Effector memory CD8-positive, alpha-beta T cell (primary cell): ENCODE measurements around the gene ARID1A.
A peak's percentile ranks its signal among the peaks of the same experiment; 100 is the strongest.

Experiments used
- ATAC-seq: fragments of 150-1000 bp; cut with Tn5 transposase; replicated peaks from 2 replicates; pipeline ENCODE4 v1.10.0; 2021; ENCODE audit warnings: mild to moderate bottlenecking, moderate library complexity
- DNase-seq, 3 experiments: peaks; one replicate each; pipeline ENCODE4 v3.0.0; 2021
- H3K27ac Mint-ChIP-seq, 2 donors: one replicate each; pipeline ENCODE4 v1.8.0; 2022; ENCODE audit warnings: mild to moderate bottlenecking in 2 of 2, mixed read lengths in 2 of 2, moderate library complexity in 2 of 2
- H3K27me3 Mint-ChIP-seq, 2 donors: one replicate each; pipeline ENCODE4 v1.8.0; 2022; ENCODE audit warnings: mixed read lengths in 2 of 2
- H3K36me3 Mint-ChIP-seq: one replicate; pipeline ENCODE4 v1.8.0; 2022; ENCODE audit warnings: mild to moderate bottlenecking, moderate library complexity, mixed read lengths; ENCODE audit not compliant: insufficient read depth
- H3K4me1 Mint-ChIP-seq, 2 donors: one replicate each; pipeline ENCODE4 v1.8.0; 2022; ENCODE audit warnings: low read depth in 2 of 2, mixed read lengths in 2 of 2
- H3K4me3 Mint-ChIP-seq, 2 donors: one replicate each; pipeline ENCODE4 v1.8.0; 2022; ENCODE audit warnings: mild to moderate bottlenecking in 2 of 2, mixed read lengths in 2 of 2, moderate library complexity in 2 of 2
- H3K9me3 Mint-ChIP-seq, 2 donors: one replicate each; pipeline ENCODE4 v1.8.0; 2022; ENCODE audit warnings: mixed read lengths in 2 of 2

The ARID1A gene

DNA sequence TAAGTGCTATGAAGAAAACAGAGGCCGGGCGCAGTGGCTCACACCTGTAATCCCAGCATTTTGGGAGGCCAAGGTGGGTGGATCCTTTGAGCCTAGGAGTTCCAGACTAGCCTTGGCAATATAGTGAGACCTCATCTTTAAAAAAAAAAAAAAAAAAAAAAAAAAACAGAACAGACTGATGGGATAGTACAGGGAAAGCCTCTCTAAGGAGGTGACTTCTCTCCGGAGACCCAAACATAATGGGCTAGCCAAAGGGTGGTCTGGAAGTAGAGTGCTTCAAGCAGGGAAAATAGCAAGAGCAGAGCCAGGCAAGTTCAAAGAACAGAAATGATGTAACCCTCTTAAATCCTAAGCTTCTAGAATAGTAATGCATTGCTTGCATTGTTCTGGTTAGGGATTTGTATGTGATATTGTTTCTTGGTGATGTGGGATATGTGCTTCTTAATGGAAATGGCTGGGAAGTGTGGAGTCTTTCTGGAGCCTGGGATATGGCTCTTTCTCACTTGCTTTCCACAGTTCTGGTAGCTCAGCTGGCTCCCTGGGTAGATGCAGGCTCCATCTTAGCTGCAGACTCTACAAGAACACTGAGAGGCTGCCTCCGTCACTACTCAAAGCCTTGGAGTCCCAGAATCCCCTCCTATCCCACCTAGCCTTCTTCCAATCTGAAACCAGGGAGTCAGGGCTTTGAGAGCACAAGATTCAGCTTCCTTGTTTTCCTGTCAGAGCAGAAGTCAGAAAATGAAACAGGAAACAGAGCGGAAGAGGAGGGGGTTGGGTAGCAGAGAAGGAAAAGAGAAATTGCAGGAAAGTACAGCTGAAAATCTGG, 90.0 kb downstream of the ARID1A start:
- ATAC-seq = no peak
- H3K4me1 Mint-ChIP-seq = peaks cover 70 to 77% of the 10 kb centered on the region in 2 donors
- no peaks in the 10 kb centered on the region for H3K9me3 Mint-ChIP-seq
- no peaks in the 10 kb centered on the region for H3K27me3 Mint-ChIP-seq
- peaks cover 49% of the 10 kb centered on the region for H3K36me3 Mint-ChIP-seq
- no peak for DNase-seq
- H3K4me3 Mint-ChIP-seq = peak overlapping the region; percentile 99 to 100
- H3K27ac Mint-ChIP-seq = peak overlapping the region; percentile 100

DNA sequence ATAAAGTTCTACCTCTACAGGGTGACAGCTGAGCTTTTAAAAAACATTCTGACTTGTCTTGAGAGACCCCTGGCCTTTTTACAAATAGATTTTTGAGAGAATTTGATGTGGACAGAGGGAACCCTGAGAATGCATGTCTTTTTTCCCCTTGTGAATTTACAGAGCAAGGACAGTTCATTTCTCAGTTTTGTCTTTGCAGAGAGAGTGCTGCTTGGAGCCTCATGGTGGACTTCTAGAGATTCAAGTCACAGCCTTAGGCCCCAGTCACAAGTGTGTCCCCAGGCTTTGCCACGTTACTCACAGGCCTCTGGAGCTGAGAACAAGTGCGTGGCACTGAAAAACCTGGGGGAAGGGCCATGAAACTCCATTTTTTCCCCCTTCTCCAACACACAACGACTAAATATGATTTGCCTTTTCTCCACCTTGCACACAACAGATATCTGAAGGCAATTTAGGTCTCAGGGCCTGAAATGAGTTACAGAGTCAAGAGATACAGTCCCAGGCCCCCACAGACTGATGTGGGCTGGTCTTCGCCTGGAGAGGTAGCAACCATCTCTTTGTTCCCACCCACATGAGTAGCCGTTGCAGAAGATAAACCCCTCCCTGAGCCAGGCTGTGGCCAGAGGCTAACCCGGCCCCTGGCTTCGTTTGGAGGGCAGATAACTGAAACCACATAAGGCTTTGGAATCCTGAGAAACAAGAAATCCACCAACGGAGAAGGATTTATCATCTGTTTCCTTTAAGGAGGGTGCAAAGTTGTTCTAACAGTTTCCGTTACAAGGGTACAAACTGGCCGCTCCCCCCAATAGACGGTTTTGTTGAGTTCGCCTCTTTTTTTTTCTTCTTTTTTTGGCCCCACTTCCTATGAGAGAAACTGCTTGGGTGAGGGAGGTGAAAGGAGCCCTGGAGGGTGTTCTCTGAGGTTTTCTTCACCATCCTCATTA, 90.9 kb downstream of the ARID1A start:
- no peak for ATAC-seq
- no peaks in the 10 kb centered on the region for H3K9me3 Mint-ChIP-seq
- peaks cover 74 to 77% of the 10 kb centered on the region in 2 donors for H3K4me1 Mint-ChIP-seq
- no peaks in the 10 kb centered on the region for H3K27me3 Mint-ChIP-seq
- H3K4me3 Mint-ChIP-seq = peak overlapping the region; percentile 99 to 100
- no peak for DNase-seq
- peak overlapping the region; percentile 100 for H3K27ac Mint-ChIP-seq
- H3K36me3 Mint-ChIP-seq = peaks cover 44% of the 10 kb centered on the region

DNA sequence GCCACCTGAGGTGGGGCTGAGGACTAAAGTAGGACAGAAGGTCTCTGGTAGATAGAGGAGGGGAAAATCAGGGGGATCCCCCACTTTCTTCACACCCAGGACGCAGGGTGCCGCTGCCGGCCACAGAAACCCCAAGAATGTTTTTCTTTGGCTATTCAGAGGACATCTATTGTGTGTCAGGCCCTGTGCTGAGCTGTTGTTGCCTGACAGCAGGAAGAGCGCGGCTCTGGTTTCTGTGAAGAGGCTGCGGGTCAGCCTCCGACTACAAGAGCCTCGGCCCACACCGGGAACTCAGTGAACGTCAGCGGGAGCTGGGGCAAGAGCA, 91.5 kb downstream of the ARID1A start:
- Mint-ChIP-seq H3K4me1 (peaks cover 71 to 72% of the 10 kb centered on the region in 2 donors), H3K9me3 (no peaks in the 10 kb centered on the region), H3K27me3 (no peaks in the 10 kb centered on the region), H3K4me3 (peak overlapping the region; percentile 99 to 100), H3K27ac (peak overlapping the region; percentile 100), H3K36me3 (peaks cover 45% of the 10 kb centered on the region)
- ATAC-seq = peak; percentile 72
- peak; percentile 80 to 81 (median 81) for DNase-seq

DNA sequence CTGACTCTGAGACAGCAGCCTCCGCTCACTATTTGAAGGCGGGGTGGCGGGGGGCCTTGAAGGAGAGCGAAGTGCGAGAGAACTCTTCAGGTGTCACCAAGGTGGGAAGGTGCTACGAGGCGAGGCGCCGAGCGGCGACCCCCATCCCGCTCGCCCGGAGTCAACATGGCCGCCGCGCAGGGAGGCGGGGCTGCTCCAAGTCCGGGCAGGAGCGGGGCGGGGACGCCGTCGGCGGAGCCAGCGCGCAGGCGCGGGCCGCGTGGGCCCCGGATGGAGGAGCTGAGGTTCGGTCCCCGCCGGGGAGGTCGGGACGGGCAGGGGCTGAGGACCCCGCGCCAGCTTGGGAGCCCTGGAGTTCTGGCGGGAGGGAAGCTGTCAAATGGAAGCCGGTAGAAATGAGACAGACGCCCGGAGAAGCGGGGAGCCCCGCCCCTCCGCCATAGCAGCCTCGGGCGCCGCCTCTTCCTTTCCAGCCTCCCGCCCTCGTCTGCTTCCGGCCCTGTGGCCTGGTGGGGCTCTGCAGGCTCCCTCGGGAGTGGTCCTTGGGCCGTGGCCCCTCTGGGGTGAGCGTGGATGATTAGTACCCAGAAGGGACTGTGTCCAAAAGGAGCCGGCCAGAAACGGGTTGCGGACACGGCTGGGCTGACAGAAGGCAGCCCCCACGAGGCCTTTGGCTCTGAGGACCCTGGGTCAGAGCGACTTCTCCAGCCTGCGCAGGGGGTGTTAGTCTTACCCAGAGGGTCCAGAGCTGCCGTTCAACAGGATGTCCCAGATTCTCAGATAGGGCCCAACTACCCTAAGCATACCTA, 92.1 kb downstream of the ARID1A start, which contains the start of gene PIGV:
Gene PIGV (plus strand): TSS at position 245 of the 809 bp plus-strand sequence. CDS start 2,866 bp downstream, outside the sequence.
- peaks cover 44% of the 10 kb centered on the region for H3K36me3 Mint-ChIP-seq
- H3K4me1 Mint-ChIP-seq = peaks cover 69 to 73% of the 10 kb centered on the region in 2 donors
- H3K27me3 Mint-ChIP-seq = no peaks in the 10 kb centered on the region
- H3K9me3 Mint-ChIP-seq = no peaks in the 10 kb centered on the region
- H3K27ac Mint-ChIP-seq = peak within 1 kb of the TSS; percentile 100
- H3K4me3 Mint-ChIP-seq = peak within 1 kb of the TSS; percentile 99 to 100
- DNase-seq (peak; percentile 73 to 87 (median 80)), ATAC-seq (peak; percentile 50)

DNA sequence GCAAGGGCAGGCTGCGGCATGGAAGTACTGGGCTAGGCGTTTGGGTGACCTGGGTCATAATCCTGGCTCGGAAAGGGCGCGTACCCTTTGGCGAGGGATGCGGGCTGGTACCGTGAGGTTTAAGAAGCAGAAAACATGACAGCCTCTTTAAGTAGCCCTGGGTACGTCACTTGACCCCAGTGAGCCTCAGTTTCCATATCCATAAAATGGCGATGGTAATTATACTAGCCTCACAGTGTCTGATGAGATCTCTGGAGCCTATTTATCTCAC, 92.6 kb downstream of the ARID1A start:
- Mint-ChIP-seq H3K4me1 (peaks cover 67 to 73% of the 10 kb centered on the region in 2 donors), H3K9me3 (no peaks in the 10 kb centered on the region), H3K36me3 (peaks cover 46% of the 10 kb centered on the region), H3K27me3 (no peaks in the 10 kb centered on the region), H3K4me3 (peak overlapping the region; percentile 99 to 100), H3K27ac (peak overlapping the region; percentile 100)
- DNase-seq = no peak
- ATAC-seq = no peak

DNA sequence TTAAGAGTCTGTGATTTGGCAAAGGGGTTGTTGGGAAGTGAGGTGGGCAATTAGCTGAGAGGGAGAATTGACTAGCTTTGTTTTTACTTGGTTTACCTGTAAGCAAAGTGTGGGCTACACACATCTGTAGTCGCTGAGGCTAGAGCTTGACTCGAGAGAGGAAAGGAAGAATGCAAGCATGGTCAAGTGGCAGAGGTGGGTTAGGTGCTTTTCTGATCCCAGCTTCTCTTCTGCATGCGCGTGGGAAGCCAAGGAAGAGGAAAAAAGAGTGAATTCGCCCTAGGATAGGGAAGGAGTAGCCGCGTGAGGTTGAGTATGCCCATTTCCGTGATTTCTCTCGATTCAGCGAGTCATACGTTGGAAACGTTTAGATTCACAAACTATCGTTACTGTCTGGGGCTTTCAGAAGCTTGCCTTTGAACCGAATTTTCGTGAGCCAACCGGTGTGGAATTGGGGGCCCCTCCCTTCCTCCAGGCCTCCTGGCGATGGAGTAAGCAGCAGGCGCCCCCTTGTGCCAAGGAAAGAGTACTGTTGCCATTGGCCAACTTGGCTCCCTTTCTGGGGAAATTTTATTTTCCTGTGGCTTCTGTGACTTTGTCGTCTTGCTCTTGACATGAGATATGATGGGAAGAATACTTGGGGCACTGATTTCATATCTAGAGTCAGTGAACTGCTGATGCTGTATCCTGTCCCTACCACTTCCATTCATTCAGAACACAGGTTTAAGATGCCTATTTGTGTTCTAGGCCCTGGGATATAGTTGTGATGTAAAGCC, 93.2 kb downstream of the ARID1A start:
- peaks cover 68 to 73% of the 10 kb centered on the region in 2 donors for H3K4me1 Mint-ChIP-seq
- peak overlapping the region; percentile 100 for H3K27ac Mint-ChIP-seq
- H3K27me3 Mint-ChIP-seq = no peaks in the 10 kb centered on the region
- H3K36me3 Mint-ChIP-seq = peaks cover 48% of the 10 kb centered on the region
- H3K4me3 Mint-ChIP-seq = peak overlapping the region; percentile 99 to 100
- DNase-seq (peak; percentile 80 to 84 (median 80)), ATAC-seq (peak; percentile 17)
- no peaks in the 10 kb centered on the region for H3K9me3 Mint-ChIP-seq

DNA sequence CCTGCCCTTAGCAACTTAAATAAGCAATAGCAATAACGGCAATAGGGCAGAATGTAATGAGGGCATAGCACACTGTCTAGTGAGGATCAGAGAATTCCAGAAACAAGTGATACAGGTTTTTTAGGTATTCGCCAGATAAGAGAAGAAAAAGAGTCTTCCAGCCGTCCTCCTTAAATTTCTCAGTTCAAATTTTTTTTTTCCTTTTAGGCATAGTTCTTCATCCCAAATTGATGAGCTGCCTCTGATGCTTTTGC, 93.7 kb downstream of the ARID1A start:
- Mint-ChIP-seq H3K4me3 (peak overlapping the region; percentile 99 to 100), H3K36me3 (peaks cover 53% of the 10 kb centered on the region), H3K27ac (peak overlapping the region; percentile 100), H3K4me1 (peaks cover 63 to 68% of the 10 kb centered on the region in 2 donors), H3K27me3 (no peaks in the 10 kb centered on the region), H3K9me3 (no peaks in the 10 kb centered on the region)
- DNase-seq (no peak), ATAC-seq (no peak)

DNA sequence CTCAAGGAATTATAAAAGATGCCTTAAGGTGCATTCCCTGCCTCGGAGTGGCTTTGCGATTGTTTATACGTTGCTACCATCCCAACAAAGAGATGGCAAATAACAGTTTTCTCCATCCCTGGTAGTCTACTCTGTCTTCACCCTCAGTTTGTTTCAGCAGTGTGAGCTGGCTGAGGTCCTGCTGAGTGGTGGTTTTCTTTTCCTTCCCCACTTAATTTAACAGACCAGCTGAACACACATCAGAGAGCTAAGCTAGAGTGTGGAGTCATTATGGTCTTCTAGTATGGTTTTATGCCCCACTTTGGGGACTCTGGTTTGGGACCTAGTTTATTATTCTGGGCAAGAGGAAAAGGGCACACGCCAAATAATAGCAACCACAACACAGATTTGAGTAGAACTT, 94.1 kb downstream of the ARID1A start:
- H3K27ac Mint-ChIP-seq = peak overlapping the region; percentile 100
- peaks cover 57% of the 10 kb centered on the region for H3K36me3 Mint-ChIP-seq
- peak overlapping the region; percentile 99 to 100 for H3K4me3 Mint-ChIP-seq
- DNase-seq (no peak), ATAC-seq (no peak)
- peaks cover 61 to 64% of the 10 kb centered on the region in 2 donors for H3K4me1 Mint-ChIP-seq
- H3K27me3 Mint-ChIP-seq = no peaks in the 10 kb centered on the region
- no peaks in the 10 kb centered on the region for H3K9me3 Mint-ChIP-seq

DNA sequence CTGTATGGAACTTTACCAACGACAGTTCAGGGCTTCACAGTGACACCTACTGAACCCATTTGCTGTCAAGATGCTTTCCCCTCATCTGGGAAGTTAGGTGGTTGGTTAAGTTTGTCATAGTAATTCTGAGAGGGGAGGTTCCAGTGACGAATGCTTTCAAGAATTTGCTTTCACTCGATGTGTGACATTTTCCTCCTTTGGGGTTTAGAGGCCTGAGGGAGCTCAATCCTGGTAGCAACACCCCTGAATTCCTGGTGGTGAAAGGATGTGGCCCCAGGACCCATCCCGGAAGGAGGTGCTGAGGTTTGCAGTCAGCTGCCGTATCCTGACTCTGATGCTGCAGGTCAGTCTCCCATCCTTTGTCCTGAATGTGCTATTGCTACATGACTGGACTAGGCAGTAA, 94.7 kb downstream of the ARID1A start:
- H3K4me3 Mint-ChIP-seq = peak overlapping the region; percentile 99 to 100
- DNase-seq = no peak
- no peaks in the 10 kb centered on the region for H3K9me3 Mint-ChIP-seq
- ATAC-seq = no peak
- H3K27me3 Mint-ChIP-seq = no peaks in the 10 kb centered on the region
- peak overlapping the region; percentile 100 for H3K27ac Mint-ChIP-seq
- H3K4me1 Mint-ChIP-seq = peaks cover 56 to 58% of the 10 kb centered on the region in 2 donors
- peaks cover 63% of the 10 kb centered on the region for H3K36me3 Mint-ChIP-seq

DNA sequence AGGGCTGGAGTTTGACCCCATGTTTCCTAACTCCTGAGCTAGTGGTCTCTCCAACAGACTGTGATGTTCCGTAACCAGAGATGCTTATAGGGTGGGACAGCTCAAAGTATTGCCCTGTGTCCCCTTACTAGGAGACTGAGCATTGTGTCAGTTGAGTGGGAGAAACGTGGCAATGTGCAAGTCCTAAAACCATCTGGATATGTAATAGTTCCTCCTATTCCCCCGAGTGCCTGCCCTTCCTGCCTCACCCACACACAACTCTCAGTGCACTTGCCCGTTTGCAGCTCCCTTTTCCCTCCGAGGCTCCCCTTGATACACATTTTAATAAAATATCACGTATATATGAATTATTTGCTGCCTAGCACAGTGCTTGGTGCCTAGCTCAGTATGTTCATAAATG, 95.3 kb downstream of the ARID1A start:
- DNase-seq = no peak
- H3K36me3 Mint-ChIP-seq = peaks cover 62% of the 10 kb centered on the region
- peak overlapping the region; percentile 9 to 99 for H3K4me3 Mint-ChIP-seq
- peak overlapping the region; percentile 65 to 100 for H3K27ac Mint-ChIP-seq
- H3K27me3 Mint-ChIP-seq = no peaks in the 10 kb centered on the region
- H3K9me3 Mint-ChIP-seq = no peaks in the 10 kb centered on the region
- no peak for ATAC-seq
- peaks cover 51 to 52% of the 10 kb centered on the region in 2 donors for H3K4me1 Mint-ChIP-seq

DNA sequence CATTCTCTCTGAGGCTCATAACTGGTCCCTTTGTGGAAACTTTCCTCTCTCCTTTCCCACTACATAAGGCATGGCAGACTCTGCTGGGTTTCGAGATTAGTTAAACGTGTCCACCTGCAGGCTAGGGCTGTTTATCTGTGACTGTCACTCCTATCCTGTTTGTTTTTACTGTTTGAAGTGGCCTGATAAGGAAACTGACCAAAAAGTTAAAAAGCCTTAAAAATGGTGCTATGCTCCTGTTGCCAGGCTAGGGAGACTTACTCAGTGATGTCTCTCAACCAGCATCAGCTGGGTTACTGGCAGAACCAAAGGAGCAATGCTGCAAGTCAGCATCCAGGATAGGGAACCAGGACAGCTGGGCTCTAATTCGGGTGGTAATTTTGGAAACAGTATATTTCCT, 95.8 kb downstream of the ARID1A start:
- H3K4me3 Mint-ChIP-seq = peak overlapping the region; percentile 9 to 99
- peaks cover 47 to 48% of the 10 kb centered on the region in 2 donors for H3K4me1 Mint-ChIP-seq
- H3K36me3 Mint-ChIP-seq = peaks cover 66% of the 10 kb centered on the region
- DNase-seq (no peak), ATAC-seq (no peak)
- H3K27me3 Mint-ChIP-seq = no peaks in the 10 kb centered on the region
- H3K9me3 Mint-ChIP-seq = no peaks in the 10 kb centered on the region
- peak overlapping the region; percentile 51 to 65 for H3K27ac Mint-ChIP-seq

DNA sequence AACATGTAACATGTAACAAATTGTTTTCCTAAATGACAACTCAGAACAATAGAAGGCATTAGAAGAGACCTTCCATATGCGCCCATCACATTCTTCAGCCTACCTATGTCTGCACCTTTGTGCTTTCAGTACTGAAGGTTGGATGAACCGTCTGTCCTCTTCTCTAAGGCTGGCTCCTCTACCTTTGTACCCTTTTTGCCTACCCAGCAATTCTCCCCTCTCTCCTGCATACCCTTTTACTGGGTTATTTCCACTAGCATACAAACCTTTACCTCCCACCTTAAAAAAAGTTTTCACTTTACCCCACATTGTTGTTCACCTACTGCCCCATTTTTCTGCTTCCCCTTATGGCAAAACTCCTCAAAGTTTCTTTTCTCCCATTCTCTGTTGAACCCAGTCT, 97.1 kb downstream of the ARID1A start:
- Mint-ChIP-seq H3K27me3 (no peaks in the 10 kb centered on the region), H3K4me3 (peak overlapping the region in 1 of 2 donors; percentile 11), H3K4me1 (peaks cover 38 to 41% of the 10 kb centered on the region in 2 donors), H3K36me3 (peaks cover 56% of the 10 kb centered on the region), H3K9me3 (no peaks in the 10 kb centered on the region), H3K27ac (peak overlapping the region; percentile 3 to 69)
- DNase-seq = no peak
- ATAC-seq = no peak
